H1 (cell line): ENCODE results near the gene IQCH. TPM values are rescaled to one million over a fixed set of nuclear protein-coding genes. Genes with fewer than 3 reads are reported as not detected.

Source experiments
- CTCF ChIA-PET: fragments of 300-600 bp; sonication (Branson Sonifier 250); formaldehyde crosslinking; loops from one replicate; lab custom pipeline; 2021; ENCODE audit not compliant: partially characterized antibody; lab: Charles Lee
- POLR2A ChIA-PET: fragments of 300-600 bp; sonication (Branson Sonifier 250); formaldehyde crosslinking; loops from one replicate; lab custom pipeline; 2021; ENCODE audit warnings: inconsistent platforms; ENCODE audit not compliant: partially characterized antibody; lab: Charles Lee
- DNase-seq, 2 experiments: peaks; one replicate each; pipeline versions ENCODE4 v3.0.0 to v3.0.0-alpha.2; 2010 to 2022; ENCODE audit warnings: low spot score in 2 of 2, low read depth in 1 of 2, mixed read lengths in 1 of 2
- FAIRE-seq: peaks from 2 replicates; lab custom pipeline; 2011; peaks lifted over from hg19 to GRCh38; lab: Jason Lieb, UNC
- H2AFZ ChIP-seq: 2 replicates; pipeline ENCODE4 v1.8.1; 2012; ENCODE audit warnings: low read length, inconsistent platforms
- H2AK5ac ChIP-seq: 2 replicates; pipeline ENCODE4 v1.6.1; 2013; ENCODE audit warnings: low read depth, low read length
- H2BK120ac ChIP-seq: replicated peaks from 2 replicates; pipeline ENCODE3; 2013; ENCODE audit warnings: low read depth, low read length, inconsistent platforms
- H2BK12ac ChIP-seq: 2 replicates; pipeline ENCODE4 v1.6.1; 2013; ENCODE audit warnings: low read depth, low read length
- H2BK15ac ChIP-seq: 2 replicates; pipeline ENCODE4 v1.6.1; 2013; ENCODE audit warnings: low read length
- H2BK20ac ChIP-seq: 2 replicates; pipeline ENCODE4 v1.6.1; 2013; ENCODE audit warnings: low read length
- H2BK5ac ChIP-seq: 2 replicates; pipeline ENCODE4 v1.6.1; 2013; ENCODE audit warnings: low read depth, low read length
- H3K14ac ChIP-seq: 2 replicates; pipeline ENCODE4 v1.6.1; 2013; ENCODE audit warnings: inconsistent platforms; ENCODE audit not compliant: insufficient read length
- H3K18ac ChIP-seq: 2 replicates; pipeline ENCODE4 v1.6.1; 2013; ENCODE audit warnings: low read length; ENCODE audit errors: extremely low read depth
- H3K23ac ChIP-seq: 2 replicates; pipeline ENCODE4 v1.6.1; 2013; ENCODE audit warnings: inconsistent platforms; ENCODE audit not compliant: insufficient read length
- H3K23me2 ChIP-seq: 2 replicates; pipeline ENCODE4 v1.6.1; 2013; ENCODE audit warnings: low read depth, low read length
- H3K27ac ChIP-seq: 2 replicates; pipeline ENCODE4 v1.6.1; 2011; ENCODE audit warnings: low read depth, low read length, inconsistent platforms
- H3K27me3 ChIP-seq, 4 experiments: replicated peaks in 1 of 4; 1 replicate in 1 of 4; 2 replicates in 3 of 4; pipeline versions ENCODE4 v1.6.1 to v1.8.1; 2011 to 2013; ENCODE audit warnings: low read length in 3 of 4, mild to moderate bottlenecking in 3 of 4, inconsistent platforms in 2 of 4, mixed read lengths in 2 of 4, moderate library complexity in 1 of 4; ENCODE audit not compliant: control insufficient read depth in 3 of 4, insufficient read depth in 3 of 4; ENCODE audit errors: extremely low read depth in 1 of 4
- H3K36me3 ChIP-seq, 4 experiments: 2 replicates each; pipeline versions ENCODE4 v1.6.1 to v1.8.1; 2011 to 2013; ENCODE audit warnings: mild to moderate bottlenecking in 4 of 4, low read length in 3 of 4, moderate library complexity in 2 of 4, control low read depth in 1 of 4, inconsistent platforms in 1 of 4; ENCODE audit not compliant: insufficient read depth in 4 of 4, control insufficient read depth in 2 of 4
- H3K4ac ChIP-seq: replicated peaks from 2 replicates; pipeline ENCODE3; 2013; ENCODE audit warnings: low read length, low read depth, mixed read lengths, inconsistent platforms; ENCODE audit not compliant: insufficient read length
- H3K4me1 ChIP-seq, 4 experiments: replicated peaks in 1 of 4; 1 replicate in 1 of 4; 2 replicates in 3 of 4; pipeline versions ENCODE4 v1.6.1 to v1.8.1; 2011 to 2013; ENCODE audit warnings: low read length in 3 of 4, inconsistent platforms in 2 of 4, mixed read lengths in 1 of 4; ENCODE audit not compliant: insufficient read depth in 4 of 4, control insufficient read depth in 3 of 4
- H3K4me2 ChIP-seq, 2 experiments: 2 replicates each; pipeline versions ENCODE4 v1.6.1 to v1.8.1; 2011 to 2013; ENCODE audit warnings: low read depth in 2 of 2, low read length in 2 of 2, control low read depth in 1 of 2, inconsistent platforms in 1 of 2, mild to moderate bottlenecking in 1 of 2; ENCODE audit not compliant: insufficient read depth in 1 of 2
- H3K4me3 ChIP-seq, 4 experiments: fragments of 200-600, 300-600 bp in 1 of 4; sonication (generic), shearing (Covaris generic), sonication (Bioruptor Twin) in 1 of 4; 2 replicates each; pipeline versions ENCODE4 v1.5.1 to v1.8.1; 2011 to 2016; ENCODE audit warnings: low read length in 4 of 4, low read depth in 3 of 4, control low read depth in 2 of 4, inconsistent platforms in 2 of 4, mild to moderate bottlenecking in 2 of 4, mixed read lengths in 1 of 4, moderate library complexity in 1 of 4; ENCODE audit not compliant: insufficient read depth in 2 of 4; ENCODE audit errors: extremely low read depth in 1 of 4
- H3K56ac ChIP-seq: replicated peaks from 2 replicates; pipeline ENCODE3; 2013; ENCODE audit warnings: low read depth, mild to moderate bottlenecking, mixed read lengths, low read length, inconsistent platforms; ENCODE audit not compliant: insufficient read length
- H3K79me1 ChIP-seq: 2 replicates; pipeline ENCODE4 v1.6.1; 2013; ENCODE audit warnings: low read depth, low read length, control low read depth
- H3K79me2 ChIP-seq, 2 experiments: 2 replicates each; pipeline versions ENCODE4 v1.6.1 to v1.8.1; 2012 to 2013; ENCODE audit warnings: low read length in 2 of 2, mild to moderate bottlenecking in 2 of 2, inconsistent platforms in 1 of 2; ENCODE audit not compliant: insufficient read depth in 2 of 2, control insufficient read depth in 1 of 2
- H3K9ac ChIP-seq, 4 experiments: replicated peaks in 1 of 4; 1 replicate in 1 of 4; 2 replicates in 3 of 4; pipeline versions ENCODE4 v1.6.1 to v1.8.1; 2011 to 2013; ENCODE audit warnings: low read depth in 3 of 4, low read length in 3 of 4, control low read depth in 2 of 4, mild to moderate bottlenecking in 2 of 4, moderate library complexity in 2 of 4, inconsistent platforms in 1 of 4; ENCODE audit errors: extremely low read depth in 1 of 4
- H3K9me3 ChIP-seq, 2 experiments: 2 replicates each; pipeline versions ENCODE4 v1.6.1 to v1.8.1; 2012 to 2013; ENCODE audit warnings: mild to moderate bottlenecking in 2 of 2, moderate library complexity in 2 of 2, control low read depth in 1 of 2, inconsistent platforms in 1 of 2, low read depth in 1 of 2, low read length in 1 of 2, mixed read lengths in 1 of 2; ENCODE audit not compliant: insufficient read depth in 2 of 2
- H4K20me1 ChIP-seq, 2 experiments: replicated peaks in 1 of 2; 2 replicates each; pipeline versions ENCODE3 to v1.8.1; 2011 to 2013; ENCODE audit warnings: inconsistent platforms in 2 of 2, low read length in 2 of 2, mild to moderate bottlenecking in 1 of 2; ENCODE audit not compliant: insufficient read depth in 2 of 2, control insufficient read depth in 1 of 2
- H4K5ac ChIP-seq: 2 replicates; pipeline ENCODE4 v1.6.1; 2013; ENCODE audit warnings: low read length, low read depth, mixed read lengths, inconsistent platforms; ENCODE audit not compliant: insufficient read length
- H4K8ac ChIP-seq: 2 replicates; pipeline ENCODE4 v1.8.0; 2013; ENCODE audit warnings: mild to moderate bottlenecking, moderate library complexity, low read length, inconsistent platforms; ENCODE audit not compliant: insufficient read depth; ENCODE audit errors: extremely low read depth
- H4K91ac ChIP-seq: replicated peaks from 2 replicates; pipeline ENCODE3; 2013; ENCODE audit warnings: low read length, mixed read lengths, inconsistent platforms; ENCODE audit not compliant: insufficient read length
- BACH1 ChIP-seq: IDR thresholded peaks from 2 replicates; pipeline ENCODE4 v1.6.1; 2012; ENCODE audit warnings: low read length, improper control_type of control experiment
- CBX5 ChIP-seq: fragments of 300-800, 300-1000 bp; sonication (generic); IDR thresholded peaks from 2 replicates; pipeline ENCODE4 v1.7.1; 2016; ENCODE audit warnings: antibody characterized with exemption, low read length, low read depth
- EGR1 ChIP-seq: IDR thresholded peaks from 2 replicates; pipeline ENCODE4 v1.6.1; 2011; ENCODE audit warnings: low read depth, low read length, borderline replicate concordance
- GABPA ChIP-seq: IDR thresholded peaks from 2 replicates; pipeline ENCODE4 v1.6.1; 2011; ENCODE audit warnings: mild to moderate bottlenecking, low read length, moderate library complexity, borderline replicate concordance; ENCODE audit not compliant: insufficient read depth
- JUND ChIP-seq: IDR thresholded peaks from 2 replicates; pipeline ENCODE4 v1.6.1; 2011; ENCODE audit warnings: mild to moderate bottlenecking, improper control_type of control experiment, low read length
- NRF1 ChIP-seq: IDR thresholded peaks from 2 replicates; pipeline ENCODE4 v1.6.1; 2011; ENCODE audit warnings: mild to moderate bottlenecking, low read depth, low read length, improper control_type of control experiment
- RNF2 ChIP-seq: fragments of 200-900, 300-1000 bp; sonication (generic); IDR thresholded peaks from 2 replicates; pipeline ENCODE4 v1.7.1; 2016; ENCODE audit warnings: borderline replicate concordance, low read depth, mild to moderate bottlenecking, antibody characterized with exemption, low read length; ENCODE audit not compliant: poor library complexity, severe bottlenecking; ENCODE audit errors: missing control alignments
- SP1 ChIP-seq: IDR thresholded peaks from 2 replicates; pipeline ENCODE4 v1.6.1; 2011; ENCODE audit warnings: low read depth, low read length
- SP2 ChIP-seq: IDR thresholded peaks from 2 replicates; pipeline ENCODE4 v1.6.1; 2012; ENCODE audit warnings: mild to moderate bottlenecking, low read length, inconsistent platforms
- SUZ12 ChIP-seq: fragments of 200-600 bp; sonication (generic); IDR thresholded peaks from 2 replicates; pipeline ENCODE4 v1.6.1; 2012; ENCODE audit warnings: mild to moderate bottlenecking, inconsistent platforms, low read length, moderate library complexity, mixed read lengths
- TAF7 ChIP-seq: optimal IDR thresholded peaks from 2 replicates; pipeline ENCODE3; 2011; ENCODE audit warnings: low read depth, mild to moderate bottlenecking, inconsistent platforms, low read length, moderate library complexity, borderline replicate concordance
- TEAD4 ChIP-seq: IDR thresholded peaks from 2 replicates; pipeline ENCODE4 v1.6.1; 2012; ENCODE audit warnings: low read depth, low read length, inconsistent platforms, mixed read lengths
- WGBS, 2 experiments: shearing (Covaris generic) in 1 of 2; methylation state at CpG; one replicate each; pipeline versions ENCODE4 v1.1.6 to v1.1.7; 2013 to 2015; ENCODE audit warnings: low lambda C conversion rate in 2 of 2, mixed read lengths in 2 of 2, inconsistent platforms in 1 of 2, low coverage in 1 of 2, missing lambda C conversion rate in 1 of 2; ENCODE audit not compliant: insufficient replicate concordance in 2 of 2, insufficient coverage in 1 of 2, insufficient read length in 1 of 2; ENCODE audit errors: extremely low coverage in 1 of 2, missing lambda C conversion rate in 1 of 2; 5-methylcytosine and 5-hydroxymethylcytosine counted together
- polyA plus RNA-seq, 7 experiments: library from polyadenylated mRNA; depleted of rRNA in 3 of 7; stranded (reverse) in 5 of 7; unstranded in 2 of 7; fragments of >200 nt in 5 of 7; fragments of 200-250 nt in 2 of 7; gene quantifications; 1 replicate in 5 of 7; 2 replicates in 1 of 7; 4 replicates in 1 of 7; pipeline versions ENCODE4 v1.2.1 to v1.2.3, GENCODE V29; 2011 to 2013; ENCODE audit warnings: missing spikeins in 2 of 7, mixed read lengths in 2 of 7
- total RNA-seq: library from RNA; stranded (reverse); fragmentation: NEBNext Ultra II Directional; extraction: Animal tissue kit (Norgen Biotek cat#: 25700); gene quantifications from 2 replicates; pipeline ENCODE4 v1.2.1, GENCODE V29; 2021
- TF ChIP-seq, protein P1 (sequence below): IDR thresholded peaks from 2 replicates; pipeline ENCODE4 v1.6.1; 2012; ENCODE audit warnings: low read length, inconsistent platforms

The IQCH gene
- total and polyA plus RNA-seq, 2 of the 8 experiments (the other 6 are each of a cell fraction or from before 2014, with no cell fraction given) = 0.60 to 1.9 TPM

DNA sequence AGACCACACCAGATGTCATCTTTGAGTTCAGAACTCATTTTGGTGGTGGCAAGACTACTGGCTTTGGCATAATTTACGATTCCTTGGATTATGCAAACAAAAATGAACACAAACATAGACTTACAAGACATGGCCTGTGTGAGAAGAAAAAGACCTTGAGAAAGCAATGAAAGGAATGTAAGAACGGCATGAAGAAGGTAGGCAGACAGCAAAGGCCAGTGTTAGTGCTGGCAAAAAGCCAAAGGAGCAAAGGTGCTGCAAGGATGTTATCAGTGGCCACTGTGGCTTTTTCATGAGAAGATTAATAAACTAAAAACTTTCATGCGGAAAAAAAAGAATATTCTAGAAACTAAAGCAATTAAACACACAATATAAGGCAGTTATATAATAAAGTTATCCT lies 22.0 kb upstream of the IQCH start:
- H3K56ac ChIP-seq = no peak overlapping the region
- H4K8ac ChIP-seq = no peak overlapping the region
- H3K23me2 ChIP-seq = no peaks in the 10 kb centered on the region
- no peaks in the 10 kb centered on the region for H3K27me3 ChIP-seq
- peaks cover 0 to 6% of the 10 kb centered on the region in 2 experiments; a peak in 1 of 4 replicates for H3K79me2 ChIP-seq
- no peak overlapping the region for H3K4me3 ChIP-seq
- no peak overlapping the region for H4K91ac ChIP-seq
- no peak overlapping the region for H3K23ac ChIP-seq
- no peak overlapping the region for H3K27ac ChIP-seq
- H2AFZ ChIP-seq = no peak overlapping the region
- no peak overlapping the region for H2BK20ac ChIP-seq
- no peak overlapping the region for H4K5ac ChIP-seq
- no peaks in the 10 kb centered on the region for H3K9me3 ChIP-seq
- no peak for FAIRE-seq
- H3K4me1 ChIP-seq = no peaks in the 10 kb centered on the region
- H2AK5ac ChIP-seq = no peak overlapping the region
- H3K36me3 ChIP-seq = peaks cover 3 to 16% (median 7%) of the 10 kb centered on the region in 4 experiments; a peak in 4 of 8 replicates
- no peaks in the 10 kb centered on the region for H4K20me1 ChIP-seq
- ChIA-PET POLR2A (no interaction called here), CTCF (interaction anchor here (0.6 kb wide), 1 partner anchor 296 kb away, joined by 4 read pairs; no protein-coding TSS in a partner anchor)
- WGBS, 2 experiments = 95% methylated on average over 3 of the region's 3 CpGs; no CpG with 5 or more reads in 1 of the 2 experiments
- no peak overlapping the region for H2BK15ac ChIP-seq
- no peak overlapping the region for H3K14ac ChIP-seq
- TF ChIP-seq EGR1 (no peak), NRF1 (no peak), TAF7 (no peak), TEAD4 (no peak), BACH1 (no peak), SUZ12 (no peak), SP2 (no peak), GABPA (no peak), SP1 (no peak), RNF2 (no peak), JUND (no peak), CBX5 (no peak)
- TF ChIP-seq, protein P1, sequence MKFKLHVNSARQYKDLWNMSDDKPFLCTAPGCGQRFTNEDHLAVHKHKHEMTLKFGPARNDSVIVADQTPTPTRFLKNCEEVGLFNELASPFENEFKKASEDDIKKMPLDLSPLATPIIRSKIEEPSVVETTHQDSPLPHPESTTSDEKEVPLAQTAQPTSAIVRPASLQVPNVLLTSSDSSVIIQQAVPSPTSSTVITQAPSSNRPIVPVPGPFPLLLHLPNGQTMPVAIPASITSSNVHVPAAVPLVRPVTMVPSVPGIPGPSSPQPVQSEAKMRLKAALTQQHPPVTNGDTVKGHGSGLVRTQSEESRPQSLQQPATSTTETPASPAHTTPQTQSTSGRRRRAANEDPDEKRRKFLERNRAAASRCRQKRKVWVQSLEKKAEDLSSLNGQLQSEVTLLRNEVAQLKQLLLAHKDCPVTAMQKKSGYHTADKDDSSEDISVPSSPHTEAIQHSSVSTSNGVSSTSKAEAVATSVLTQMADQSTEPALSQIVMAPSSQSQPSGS = no peak
- no peak overlapping the region for H2BK5ac ChIP-seq
- H3K18ac ChIP-seq = no peak overlapping the region
- no peak for DNase-seq
- H3K9ac ChIP-seq = no peak overlapping the region
- H3K4me2 ChIP-seq = no peak overlapping the region
- no peak overlapping the region for H3K4ac ChIP-seq
- no peak overlapping the region for H2BK12ac ChIP-seq
- H3K79me1 ChIP-seq = no peaks in the 10 kb centered on the region
- no peak overlapping the region for H2BK120ac ChIP-seq
